ENCODE data around the gene SLC24A3.

Gene SLC24A3

GRCh38 chr20:19522836-19523590, 310.6 kb downstream of the SLC24A3 start:
- H3K4me3 ChIP-seq (ENCODE audit: low read length, poor library complexity, severe bottlenecking), result no peak overlapping the region
- H3K9ac ChIP-seq (ENCODE audit: low read depth, low read length, poor library complexity, severe bottlenecking), result no peak overlapping the region
- H3K36me3 ChIP-seq (ENCODE audit: insufficient read depth, low read length), result no peaks in the 10 kb centered on the region
- H3K9me2 ChIP-seq (replicated peaks; ENCODE audit: low read depth, low read length), result no peaks in the 10 kb centered on the region
- H3K9me3 ChIP-seq (ENCODE audit: insufficient read depth, low read depth, low read length), result no peaks in the 10 kb centered on the region
- H3K4me2 ChIP-seq (ENCODE audit: low read depth, low read length, poor library complexity, severe bottlenecking), result no peak overlapping the region
- H3K4me1 ChIP-seq (ENCODE audit: insufficient read depth, low read length, poor library complexity, severe bottlenecking), result peaks cover 30% of the 10 kb centered on the region
- H4K20me1 ChIP-seq (ENCODE audit: insufficient read depth, low read length, poor library complexity, severe bottlenecking), result no peaks in the 10 kb centered on the region
- TF ChIP-seq EZH2phosphoT487 (IDR thresholded peaks at IDR 0.05; ENCODE audit: borderline replicate concordance) (no peak), CTCF (conservative IDR thresholded peaks at IDR 0.05; ENCODE audit: low read length) (no peak)
- H3F3A ChIP-seq (ENCODE audit: low read depth), result no peaks in the 10 kb centered on the region
- no peaks in the 10 kb centered on the region for H3K27me3 ChIP-seq (ENCODE audit: insufficient read depth, low read length, poor library complexity, severe bottlenecking)
- no peak overlapping the region for H2AFZ ChIP-seq (ENCODE audit: low read length)
- no peaks in the 10 kb centered on the region for H3K79me2 ChIP-seq (ENCODE audit: insufficient read depth, low read length)

GRCh38 chr20:19524691-19525090, 312.2 kb downstream of the SLC24A3 start:
- H3F3A ChIP-seq (ENCODE audit: low read depth), result no peaks in the 10 kb centered on the region
- no peak overlapping the region for H2AFZ ChIP-seq (ENCODE audit: low read length)
- no peaks in the 10 kb centered on the region for H3K9me3 ChIP-seq (ENCODE audit: insufficient read depth, low read depth, low read length)
- no peaks in the 10 kb centered on the region for H3K9me2 ChIP-seq (replicated peaks; ENCODE audit: low read depth, low read length)
- H3K27me3 ChIP-seq (ENCODE audit: insufficient read depth, low read length, poor library complexity, severe bottlenecking), result no peaks in the 10 kb centered on the region
- H3K4me1 ChIP-seq (ENCODE audit: insufficient read depth, low read length, poor library complexity, severe bottlenecking), result peaks cover 13% of the 10 kb centered on the region
- TF ChIP-seq EZH2phosphoT487 (IDR thresholded peaks at IDR 0.05; ENCODE audit: borderline replicate concordance), result no peak
- TF ChIP-seq CTCF (conservative IDR thresholded peaks at IDR 0.05; ENCODE audit: low read length), result no peak
- H3K9ac ChIP-seq (ENCODE audit: low read depth, low read length, poor library complexity, severe bottlenecking), result no peak overlapping the region
- no peaks in the 10 kb centered on the region for H4K20me1 ChIP-seq (ENCODE audit: insufficient read depth, low read length, poor library complexity, severe bottlenecking)
- no peaks in the 10 kb centered on the region for H3K36me3 ChIP-seq (ENCODE audit: insufficient read depth, low read length)
- no peak overlapping the region for H3K4me2 ChIP-seq (ENCODE audit: low read depth, low read length, poor library complexity, severe bottlenecking)
- H3K79me2 ChIP-seq (ENCODE audit: insufficient read depth, low read length), result no peaks in the 10 kb centered on the region
- no peak overlapping the region for H3K4me3 ChIP-seq (ENCODE audit: low read length, poor library complexity, severe bottlenecking)

GRCh38 chr20:19527509-19527908, 315.1 kb downstream of the SLC24A3 start:
- no peaks in the 10 kb centered on the region for H3K79me2 ChIP-seq (ENCODE audit: insufficient read depth, low read length)
- H3K9ac ChIP-seq (ENCODE audit: low read depth, low read length, poor library complexity, severe bottlenecking), result no peak overlapping the region
- H3F3A ChIP-seq (ENCODE audit: low read depth), result no peaks in the 10 kb centered on the region
- H3K4me2 ChIP-seq (ENCODE audit: low read depth, low read length, poor library complexity, severe bottlenecking), result no peak overlapping the region
- no peaks in the 10 kb centered on the region for H3K36me3 ChIP-seq (ENCODE audit: insufficient read depth, low read length)
- no peaks in the 10 kb centered on the region for H3K9me2 ChIP-seq (replicated peaks; ENCODE audit: low read depth, low read length)
- peaks cover under 1% of the 10 kb centered on the region for H3K4me1 ChIP-seq (ENCODE audit: insufficient read depth, low read length, poor library complexity, severe bottlenecking)
- H3K4me3 ChIP-seq (ENCODE audit: low read length, poor library complexity, severe bottlenecking), result no peak overlapping the region
- no peak overlapping the region for H2AFZ ChIP-seq (ENCODE audit: low read length)
- no peaks in the 10 kb centered on the region for H3K9me3 ChIP-seq (ENCODE audit: insufficient read depth, low read depth, low read length)
- no peaks in the 10 kb centered on the region for H3K27me3 ChIP-seq (ENCODE audit: insufficient read depth, low read length, poor library complexity, severe bottlenecking)
- no peaks in the 10 kb centered on the region for H4K20me1 ChIP-seq (ENCODE audit: insufficient read depth, low read length, poor library complexity, severe bottlenecking)
- TF ChIP-seq CTCF (conservative IDR thresholded peaks at IDR 0.05; ENCODE audit: low read length) (no peak), EZH2phosphoT487 (IDR thresholded peaks at IDR 0.05; ENCODE audit: borderline replicate concordance) (no peak)
